Retinal pigment epithelial cell (primary cell): ENCODE results near the gene ZDHHC4.

Source experiments
- DNase-seq: peaks from one replicate; pipeline ENCODE4 v3.0.0-alpha.2; 2010; ENCODE audit warnings: low read depth
- H3K4me3 ChIP-seq: 2 replicates; pipeline ENCODE4 v1.5.1; 2011; ENCODE audit warnings: mild to moderate bottlenecking, low read length, control low read depth, moderate library complexity
- TF ChIP-seq, protein P1 (sequence below): conservative IDR thresholded peaks from 2 replicates; pipeline ENCODE4 v1.5.1; 2011; ENCODE audit warnings: low read depth, low read length, control low read depth, inconsistent platforms

ZDHHC4 gene

DNA sequence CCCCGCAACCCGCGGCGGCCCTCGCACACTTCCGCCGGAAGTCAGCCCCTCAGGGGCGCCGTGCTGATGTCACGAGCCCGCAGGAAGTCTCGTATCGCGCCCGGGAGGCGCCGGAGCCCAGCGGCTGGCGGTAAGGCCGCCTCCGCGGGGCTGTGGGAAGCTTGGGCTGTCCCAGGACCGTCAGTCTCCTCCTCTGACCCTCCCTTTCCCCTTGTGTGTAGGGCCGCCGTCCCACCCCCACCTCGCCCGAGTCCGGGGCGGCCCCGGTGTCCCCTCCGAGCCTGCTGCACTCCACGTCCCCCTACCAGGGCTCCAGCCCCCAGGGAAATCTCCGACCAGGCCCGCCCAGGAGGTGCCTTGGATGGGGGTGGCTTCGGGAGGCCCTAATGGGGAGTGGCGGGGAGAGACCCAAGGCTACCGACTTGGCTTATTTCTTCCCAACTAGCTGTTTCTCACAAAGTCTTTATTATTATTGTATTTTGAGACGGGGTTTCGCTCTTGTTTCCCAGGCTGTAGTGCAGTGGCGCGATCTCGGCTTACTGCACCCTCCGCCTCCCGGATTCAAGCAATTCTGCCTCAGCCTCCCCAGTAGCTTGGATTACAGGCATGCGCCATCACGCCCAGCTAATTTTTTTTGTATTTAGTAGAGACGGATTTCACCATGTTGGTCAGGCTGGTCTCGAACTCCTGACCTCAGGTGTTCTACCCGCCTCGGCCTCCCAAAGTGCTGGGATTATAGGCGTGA is at the start of gene ZDHHC4:
ZDHHC4 (plus strand) TSS at position 86 of the 745 bp plus-strand sequence. CDS start 3,108 bp downstream, outside the sequence.
- TF ChIP-seq, protein P1, sequence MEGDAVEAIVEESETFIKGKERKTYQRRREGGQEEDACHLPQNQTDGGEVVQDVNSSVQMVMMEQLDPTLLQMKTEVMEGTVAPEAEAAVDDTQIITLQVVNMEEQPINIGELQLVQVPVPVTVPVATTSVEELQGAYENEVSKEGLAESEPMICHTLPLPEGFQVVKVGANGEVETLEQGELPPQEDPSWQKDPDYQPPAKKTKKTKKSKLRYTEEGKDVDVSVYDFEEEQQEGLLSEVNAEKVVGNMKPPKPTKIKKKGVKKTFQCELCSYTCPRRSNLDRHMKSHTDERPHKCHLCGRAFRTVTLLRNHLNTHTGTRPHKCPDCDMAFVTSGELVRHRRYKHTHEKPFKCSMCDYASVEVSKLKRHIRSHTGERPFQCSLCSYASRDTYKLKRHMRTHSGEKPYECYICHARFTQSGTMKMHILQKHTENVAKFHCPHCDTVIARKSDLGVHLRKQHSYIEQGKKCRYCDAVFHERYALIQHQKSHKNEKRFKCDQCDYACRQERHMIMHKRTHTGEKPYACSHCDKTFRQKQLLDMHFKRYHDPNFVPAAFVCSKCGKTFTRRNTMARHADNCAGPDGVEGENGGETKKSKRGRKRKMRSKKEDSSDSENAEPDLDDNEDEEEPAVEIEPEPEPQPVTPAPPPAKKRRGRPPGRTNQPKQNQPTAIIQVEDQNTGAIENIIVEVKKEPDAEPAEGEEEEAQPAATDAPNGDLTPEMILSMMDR: no peak
- DNase-seq: peak; percentile 43
- peak within 1 kb of the TSS; percentile 76 for H3K4me3 ChIP-seq

DNA sequence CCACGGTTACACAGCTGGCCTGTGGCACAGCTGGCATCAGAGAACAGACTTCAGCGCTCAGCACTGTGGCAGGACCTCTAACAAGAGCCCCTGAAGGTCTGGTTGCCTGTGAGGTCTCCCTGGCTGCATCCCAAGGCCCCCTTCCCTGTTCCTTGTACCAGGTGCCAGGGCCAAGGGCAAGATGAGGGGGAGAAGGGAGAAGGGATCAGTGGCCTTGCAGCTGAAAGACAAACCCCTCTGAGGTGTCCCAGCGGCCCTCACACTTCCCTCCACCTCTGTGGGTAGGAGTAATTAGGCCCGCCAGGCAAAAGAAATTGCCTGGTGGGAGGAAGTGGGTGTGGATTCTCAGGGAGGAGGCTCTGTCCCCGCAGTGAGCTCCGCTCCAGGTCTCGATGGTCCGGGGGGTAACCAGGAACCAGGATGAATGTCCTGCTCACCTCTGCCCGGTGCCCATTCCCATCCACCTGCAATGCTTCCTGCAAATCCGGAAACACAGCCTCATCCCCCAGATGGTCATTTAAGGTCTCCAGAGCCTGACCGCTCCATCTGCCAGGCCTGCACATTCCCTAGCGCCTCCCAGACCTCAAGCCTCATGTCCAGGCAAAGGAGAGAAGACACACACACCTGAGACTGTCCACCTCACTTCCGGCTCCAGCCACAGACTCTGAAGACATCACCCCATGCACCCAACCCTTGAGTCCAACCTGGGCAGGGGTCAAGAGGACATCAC is 48.7 kb upstream of the ZDHHC4 start:
- DNase-seq: no peak
- H3K4me3 ChIP-seq: no peak overlapping the region
- TF ChIP-seq, protein P1: no peak

DNA sequence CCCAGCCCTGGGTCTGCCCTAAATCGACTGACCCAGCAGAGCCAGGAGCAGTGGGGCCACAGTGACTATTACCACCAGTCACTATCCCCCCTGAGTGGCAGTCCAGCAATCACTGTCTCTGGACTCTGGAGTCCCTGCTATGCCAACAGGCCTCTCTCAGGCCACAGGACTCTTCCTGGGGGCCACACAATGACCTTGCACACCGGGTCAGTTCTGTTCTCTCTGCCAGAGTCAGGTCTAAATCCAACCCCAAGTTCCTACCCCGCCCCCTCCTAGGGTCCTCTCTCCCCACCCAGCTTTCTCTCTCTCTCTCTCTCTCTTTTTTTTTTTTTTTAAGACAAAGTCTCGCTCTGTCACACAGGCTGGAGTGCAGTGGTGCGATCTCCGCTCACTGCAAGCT is 47.6 kb upstream of the ZDHHC4 start:
- DNase-seq: no peak
- TF ChIP-seq, protein P1: no peak
- H3K4me3 ChIP-seq: no peak overlapping the region

DNA sequence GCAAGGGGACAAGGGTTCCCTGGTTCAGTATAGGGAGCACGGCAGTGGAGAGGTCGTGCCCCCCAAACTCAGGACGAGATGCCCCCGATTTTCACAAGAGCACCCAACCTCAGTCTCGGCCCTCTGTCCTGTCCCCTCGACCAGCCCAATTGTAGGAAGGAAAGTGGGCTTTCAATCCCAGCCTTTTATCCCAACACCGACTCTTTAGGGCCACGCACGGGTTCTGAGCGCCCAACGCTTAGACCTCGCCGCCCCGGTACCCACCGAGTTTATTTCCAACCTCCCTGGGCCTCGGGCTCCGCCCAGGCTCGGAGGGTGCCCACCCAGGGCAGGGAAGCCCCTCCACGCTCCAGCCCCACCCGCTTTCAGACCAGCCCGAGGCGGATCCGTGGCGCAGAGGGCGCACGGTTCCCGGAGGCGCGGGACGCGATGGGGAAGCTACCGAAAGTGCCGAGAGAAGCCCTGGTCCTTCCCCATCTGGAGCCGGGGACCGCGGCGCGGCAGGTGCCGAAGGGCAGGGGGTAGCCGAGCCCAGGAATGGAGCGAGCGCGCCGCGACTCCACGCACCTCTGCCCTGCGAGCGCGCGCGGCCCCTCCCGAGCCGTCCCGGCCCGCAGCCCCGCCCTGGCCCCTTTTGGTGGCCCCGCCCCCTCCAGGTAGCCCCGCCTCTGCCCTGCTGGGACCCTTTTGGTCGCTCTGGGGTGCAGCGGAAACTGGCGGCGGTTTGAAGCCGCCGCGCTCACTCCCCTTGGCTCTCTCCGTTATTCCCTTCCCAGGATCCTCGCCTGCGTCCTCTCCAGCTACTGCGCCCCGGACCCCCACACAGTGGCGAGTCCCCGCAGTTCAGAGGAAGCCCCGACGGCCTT is 46.4 kb upstream of the ZDHHC4 start:
- DNase-seq: no peak
- peak overlapping the region; percentile 40 for H3K4me3 ChIP-seq
- TF ChIP-seq, protein P1: no peak

DNA sequence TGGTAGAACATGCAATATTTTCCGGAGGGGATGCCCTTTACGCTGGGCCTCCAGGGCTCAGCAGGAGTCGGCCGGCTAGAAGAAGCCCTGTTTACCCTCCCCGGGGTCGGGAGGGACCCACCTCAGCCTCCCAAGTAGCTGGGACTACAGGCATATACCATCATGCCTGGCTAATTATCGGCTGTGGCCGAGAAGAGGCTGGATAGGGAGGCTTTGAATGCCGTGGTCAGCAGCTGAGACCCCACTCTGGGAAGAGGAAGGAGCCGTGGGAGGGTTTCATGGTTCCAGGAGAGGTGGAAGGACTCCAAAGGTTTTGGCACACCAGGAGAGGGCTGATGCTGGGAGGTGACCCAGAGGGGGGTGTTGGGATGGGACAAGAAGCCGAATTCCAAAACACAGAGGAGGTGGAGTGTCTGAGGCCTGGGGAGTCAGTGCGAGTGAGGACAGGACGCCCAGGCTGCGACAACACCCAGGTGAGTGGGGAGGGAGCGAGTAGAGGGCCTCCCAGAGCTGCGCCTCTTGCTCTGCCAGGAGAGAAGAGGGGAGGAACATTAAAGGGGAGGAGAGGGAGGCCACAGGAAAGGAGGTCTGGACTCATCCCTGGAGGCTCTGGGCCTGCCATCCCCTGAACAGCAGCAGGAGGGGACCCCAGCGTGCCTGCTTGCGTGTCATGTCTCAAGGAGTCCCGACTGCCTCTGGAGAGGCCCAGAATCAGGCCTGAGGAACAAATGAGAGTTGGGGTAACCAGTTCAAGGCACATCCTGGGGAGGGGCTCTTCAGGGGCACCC is 45.6 kb upstream of the ZDHHC4 start:
- H3K4me3 ChIP-seq: no peak overlapping the region
- TF ChIP-seq, protein P1: no peak
- no peak for DNase-seq

DNA sequence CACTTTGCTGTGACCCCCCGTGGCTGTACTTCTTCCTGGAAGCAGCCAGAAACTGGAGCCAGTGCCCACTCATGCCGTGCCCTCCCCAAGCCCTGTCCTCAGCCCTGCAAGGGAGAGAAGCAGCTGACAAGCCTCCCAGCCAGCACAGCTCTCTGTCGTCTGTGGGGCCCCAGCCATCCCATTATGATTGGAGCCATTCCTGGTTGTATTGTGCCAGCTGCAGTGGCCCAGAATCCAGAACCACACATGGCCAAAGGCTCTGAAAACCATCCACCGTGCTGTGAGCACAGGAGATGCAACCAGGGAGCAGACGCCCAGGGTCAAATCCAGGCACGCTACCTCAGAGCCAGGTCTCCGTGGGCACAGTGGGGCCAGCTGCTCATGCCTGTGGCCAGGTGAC is 44.7 kb upstream of the ZDHHC4 start:
- TF ChIP-seq, protein P1: no peak
- no peak for DNase-seq
- H3K4me3 ChIP-seq: no peak overlapping the region
